GM19438 (cell line): ENCODE results near the gene ZNF222.
A peak's percentile ranks its signal among the peaks of the same experiment; 100 is the strongest.

ENCODE experiments used
- ATAC-seq: cut with Tn5 transposase; IDR thresholded peaks from one replicate; pipeline ENCODE4 v1.9.1; 2021; ENCODE audit warnings: low read depth; ENCODE audit not compliant: unreplicated experiment

Gene ZNF222

GRCh38 chr19:44051650-44052402 lies 26.6 kb downstream of the ZNF222 start, which contains the start of gene ZNF223:
Gene ZNF223, plus strand, starts transcription at chr19:44052036. Its CDS starts 3,141 bp downstream, at chr19:44055177.
- peak; percentile 78 for ATAC-seq

- ATAC-seq = no peak
Measured at GRCh38 chr19:44055870-44056269, 30.7 kb downstream of the ZNF222 start.

GRCh38 chr19:44059229-44059628 lies 34.0 kb downstream of the ZNF222 start:
- ATAC-seq = no peak

- no peak for ATAC-seq
Measured at GRCh38 chr19:44061038-44061437, 35.9 kb downstream of the ZNF222 start.

- no peak for ATAC-seq
Measured at GRCh38 chr19:44066305-44066704, 41.1 kb downstream of the ZNF222 start.

GRCh38 chr19:44069415-44069814 lies 44.2 kb downstream of the ZNF222 start:
- no peak for ATAC-seq

GRCh38 chr19:44071824-44072542 lies 46.8 kb downstream of the ZNF222 start, which contains the start of gene ZNF284:
Gene ZNF284, plus strand, starts transcription at chr19:44072159. Its CDS starts 4,231 bp downstream, at chr19:44076390.
- peak; percentile 97 for ATAC-seq

- no peak for ATAC-seq
Measured at GRCh38 chr19:44072543-44073401, 47.6 kb downstream of the ZNF222 start.

GRCh38 chr19:44076325-44076724 lies 51.1 kb downstream of the ZNF222 start:
- ATAC-seq = no peak
